WTC11 (cell line): Measurements from ENCODE around the gene TRRAP. TPM values are rescaled to one million over a fixed set of nuclear protein-coding genes. Genes with fewer than 3 reads are reported as not detected.

ENCODE experiments used
- ATAC-seq: fragments of 200-7000 bp; cut with Tn5 transposase; 2 replicates; pipeline ENCODE4 v1.10.0; 2021; ENCODE audit warnings: mild to moderate bottlenecking, moderate library complexity
- CTCF ChIA-PET: fragments of 300-600 bp; sonication (Branson Sonifier 250); formaldehyde crosslinking; loops from one replicate; lab custom pipeline; 2021; ENCODE audit warnings: antibody characterized with exemption; lab: Charles Lee
- POLR2A ChIA-PET: fragments of 350-600 bp; sonication (Branson Sonifier 250); formaldehyde crosslinking; loops from one replicate; lab custom pipeline; 2021; ENCODE audit warnings: antibody characterized with exemption; lab: Charles Lee
- DNase-seq: peaks from one replicate; pipeline ENCODE4 v3.0.0; 2021; ENCODE audit warnings: low spot score
- H3K27ac Mint-ChIP-seq: 2 replicates; pipeline ENCODE4 v1.8.0; 2021; ENCODE audit warnings: mixed read lengths
- H3K27me3 Mint-ChIP-seq: 2 replicates; pipeline ENCODE4 v1.8.0; 2021; ENCODE audit warnings: low read depth, mild to moderate bottlenecking, moderate library complexity, mixed read lengths
- H3K36me3 Mint-ChIP-seq: 2 replicates; pipeline ENCODE4 v1.8.0; 2021; ENCODE audit warnings: mixed read lengths
- H3K4me1 Mint-ChIP-seq: 2 replicates; pipeline ENCODE4 v1.8.0; 2022; ENCODE audit warnings: mixed read lengths
- H3K4me3 Mint-ChIP-seq: 2 replicates; pipeline ENCODE4 v1.8.0; 2021; ENCODE audit warnings: mild to moderate bottlenecking, moderate library complexity, mixed read lengths
- H3K9me3 Mint-ChIP-seq: 2 replicates; pipeline ENCODE4 v1.8.0; 2021; ENCODE audit warnings: mixed read lengths
- ATF1 ChIP-seq: sonication (generic); formaldehyde crosslinking; IDR thresholded peaks from 2 replicates; pipeline ENCODE4 v1.8.1; 2023; ENCODE audit warnings: mild to moderate bottlenecking, moderate library complexity, missing genetic modification reagents
- ATF2 ChIP-seq: sonication (generic); formaldehyde crosslinking; IDR thresholded peaks from 2 replicates; pipeline ENCODE4 v1.8.1; 2022; ENCODE audit warnings: low read depth, missing genetic modification reagents, borderline replicate concordance
- CTCF ChIP-seq: fragments of 200-600 bp; IDR thresholded peaks from 2 replicates; pipeline ENCODE4 v1.8.0; 2022; ENCODE audit warnings: antibody characterized with exemption
- GTF2I ChIP-seq: fragments of 250-450 bp; sonication (Bioruptor Pico); conservative IDR thresholded peaks from 2 replicates; pipeline ENCODE4 v1.4.0; 2021; ENCODE audit warnings: mild to moderate bottlenecking
- IRF2 ChIP-seq: sonication (generic); formaldehyde crosslinking; IDR thresholded peaks from 2 replicates; pipeline ENCODE4 v1.8.0; 2022; ENCODE audit warnings: low read depth, missing genetic modification reagents, borderline replicate concordance
- JUN ChIP-seq: sonication (generic); formaldehyde crosslinking; IDR thresholded peaks from 2 replicates; pipeline ENCODE4 v1.8.0; 2023; ENCODE audit warnings: mild to moderate bottlenecking, missing genetic modification reagents
- NFATC4 ChIP-seq: fragments of 250-450 bp; sonication (Bioruptor Pico); IDR thresholded peaks from 2 replicates; pipeline ENCODE4 v1.9.0; 2021; ENCODE audit warnings: mild to moderate bottlenecking
- NFYB ChIP-seq: sonication (generic); formaldehyde crosslinking; conservative IDR thresholded peaks from 2 replicates; pipeline ENCODE4 v1.8.0; 2022; ENCODE audit warnings: low read depth, missing genetic modification reagents
- NR1H2 ChIP-seq: sonication (generic); formaldehyde crosslinking; IDR thresholded peaks from 2 replicates; pipeline ENCODE4 v1.9.0; 2021; ENCODE audit warnings: mild to moderate bottlenecking, moderate library complexity, missing genetic modification reagents
- OVOL2 ChIP-seq: fragments of 250-450 bp; sonication (Bioruptor Pico); IDR thresholded peaks from 2 replicates; pipeline ENCODE4 v1.9.0; 2021; ENCODE audit warnings: mild to moderate bottlenecking, borderline replicate concordance
- PRRX2 ChIP-seq: fragments of 250-450 bp; sonication (Bioruptor Pico); IDR thresholded peaks from 2 replicates; pipeline ENCODE4 v1.8.0; 2021; ENCODE audit warnings: mild to moderate bottlenecking
- SP1 ChIP-seq: sonication (generic); formaldehyde crosslinking; conservative IDR thresholded peaks from 2 replicates; pipeline ENCODE4 v1.8.1; 2022; ENCODE audit warnings: missing genetic modification reagents
- TEAD4 ChIP-seq: sonication (generic); formaldehyde crosslinking; IDR thresholded peaks from 2 replicates; pipeline ENCODE4 v1.8.0; 2022; ENCODE audit warnings: mild to moderate bottlenecking, missing genetic modification reagents
- TP53 ChIP-seq: sonication (generic); formaldehyde crosslinking; IDR thresholded peaks from 2 replicates; pipeline ENCODE4 v1.8.1; 2023; ENCODE audit warnings: mild to moderate bottlenecking, missing genetic modification reagents
- ZNF138 ChIP-seq: sonication (generic); formaldehyde crosslinking; conservative IDR thresholded peaks from 2 replicates; pipeline ENCODE4 v1.8.1; 2022; ENCODE audit warnings: mild to moderate bottlenecking, moderate library complexity, missing genetic modification reagents
- ZNF232 ChIP-seq: sonication (generic); formaldehyde crosslinking; IDR thresholded peaks from 2 replicates; pipeline ENCODE4 v1.8.0; 2022; ENCODE audit warnings: mild to moderate bottlenecking, missing genetic modification reagents
- ZNF423 ChIP-seq: fragments of 250-450 bp; sonication (Bioruptor Pico); IDR thresholded peaks from 2 replicates; pipeline ENCODE4 v2.1.2; 2022; ENCODE audit warnings: mild to moderate bottlenecking, moderate library complexity
- ZNF532 ChIP-seq: fragments of 250-450 bp; sonication (Bioruptor Pico); IDR thresholded peaks from 2 replicates; pipeline ENCODE4 v1.9.0; 2021; ENCODE audit warnings: mild to moderate bottlenecking, borderline replicate concordance
- total RNA-seq: library from RNA; stranded (reverse); gene quantifications from 3 replicates; pipeline ENCODE4 v1.2.3, GENCODE V29; 2021
- TF ChIP-seq, protein P1 (sequence below): sonication (generic); formaldehyde crosslinking; conservative IDR thresholded peaks from 2 replicates; pipeline ENCODE4 v1.8.1; 2022; ENCODE audit warnings: mild to moderate bottlenecking, missing genetic modification reagents
- TF ChIP-seq, protein P2 (sequence below): sonication (generic); formaldehyde crosslinking; IDR thresholded peaks from 2 replicates; pipeline ENCODE4 v1.8.0; 2022; ENCODE audit warnings: mild to moderate bottlenecking, missing genetic modification reagents

The TRRAP gene
- total RNA-seq, 1 experiment from 2014 or later: 46.5 TPM

- TF ChIP-seq ATF1 (CRISPR knock-in tag): no peak
- no peak for TF ChIP-seq NFATC4
- TF ChIP-seq ZNF138 (CRISPR knock-in tag): no peak
- TF ChIP-seq NFYB (CRISPR knock-in tag): no peak
- no peak for TF ChIP-seq CTCF
- TF ChIP-seq, protein P1, sequence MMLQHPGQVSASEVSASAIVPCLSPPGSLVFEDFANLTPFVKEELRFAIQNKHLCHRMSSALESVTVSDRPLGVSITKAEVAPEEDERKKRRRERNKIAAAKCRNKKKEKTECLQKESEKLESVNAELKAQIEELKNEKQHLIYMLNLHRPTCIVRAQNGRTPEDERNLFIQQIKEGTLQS: no peak
- no peak for TF ChIP-seq IRF2
- no peak for TF ChIP-seq ZNF532 (CRISPR knock-in tag)
These were observed 155.4 kb downstream of the TRRAP start (continued) for GRCh38 chr7:99033765-99034164.

GRCh38 chr7:99034932-99035722, 156.8 kb downstream of the TRRAP start:
- peaks cover 78% of the 10 kb centered on the region for H3K36me3 Mint-ChIP-seq
- TF ChIP-seq PRRX2 (CRISPR knock-in tag) (no peak), ZNF232 (no peak), CTCF (no peak), OVOL2 (CRISPR knock-in tag) (no peak), ZNF423 (CRISPR knock-in tag) (no peak), NFATC4 (no peak), NR1H2 (CRISPR knock-in tag) (no peak), TP53 (CRISPR knock-in tag) (no peak), ATF2 (no peak), ATF1 (CRISPR knock-in tag) (no peak), ZNF532 (CRISPR knock-in tag) (no peak), GTF2I (CRISPR knock-in tag) (no peak), SP1 (CRISPR knock-in tag) (no peak), TEAD4 (no peak), JUN (CRISPR knock-in tag) (no peak)
- TF ChIP-seq, protein P2, sequence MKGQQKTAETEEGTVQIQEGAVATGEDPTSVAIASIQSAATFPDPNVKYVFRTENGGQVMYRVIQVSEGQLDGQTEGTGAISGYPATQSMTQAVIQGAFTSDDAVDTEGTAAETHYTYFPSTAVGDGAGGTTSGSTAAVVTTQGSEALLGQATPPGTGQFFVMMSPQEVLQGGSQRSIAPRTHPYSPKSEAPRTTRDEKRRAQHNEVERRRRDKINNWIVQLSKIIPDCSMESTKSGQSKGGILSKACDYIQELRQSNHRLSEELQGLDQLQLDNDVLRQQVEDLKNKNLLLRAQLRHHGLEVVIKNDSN (CRISPR knock-in tag): no peak
- TF ChIP-seq, all 79 proteins: peak for 0
- Mint-ChIP-seq H3K27me3 (no peaks in the 10 kb centered on the region), H3K4me1 (no peaks in the 10 kb centered on the region), H3K27ac (peak overlapping the region; percentile 9; the same call in 1 of the 2 replicates), H3K4me3 (no peak overlapping the region), H3K9me3 (no peaks in the 10 kb centered on the region)
- POLR2A ChIA-PET: no interaction called here
- no peak for DNase-seq
- ATAC-seq: no peak
- CTCF ChIA-PET: interaction anchor here (2.1 kb wide), 1 partner anchor 291 kb away, joined by 11 read pairs; the partner anchor contains the start of gene ARPC1A
